Neural progenitor cell (in vitro differentiated cells): ENCODE data around the gene KPNA5. TPM values are rescaled to one million over a fixed set of nuclear protein-coding genes. Genes with fewer than 3 reads are reported as not detected.

Experiments used
- DNase-seq: peaks from one replicate; pipeline ENCODE4 v3.0.0-alpha.2; 2016; ENCODE audit warnings: low spot score
- H2AFZ ChIP-seq: fragments of 200-600 bp; sonication (generic); replicated peaks from 2 replicates; pipeline ENCODE4 v1.6.1; 2016; ENCODE audit warnings: antibody characterized with exemption
- H3F3A ChIP-seq: fragments of 200-600 bp; sonication (generic); 2 replicates; pipeline ENCODE4 v1.6.1; 2016; ENCODE audit warnings: antibody characterized with exemption, low read depth
- H3K27ac ChIP-seq: fragments of 200-600 bp; sonication (generic); 2 replicates; pipeline ENCODE4 v1.5.1; 2016; ENCODE audit warnings: mild to moderate bottlenecking
- H3K27me3 ChIP-seq: fragments of 200-600 bp; sonication (generic); 2 replicates; pipeline ENCODE4 v1.6.1; 2016; ENCODE audit warnings: mild to moderate bottlenecking, moderate library complexity
- H3K36me3 ChIP-seq: fragments of 200-600 bp; sonication (generic); 2 replicates; pipeline ENCODE4 v1.5.1; 2016
- H3K4me1 ChIP-seq: fragments of 200-600 bp; sonication (generic); 2 replicates; pipeline ENCODE4 v1.6.1; 2016; ENCODE audit warnings: mixed run types
- H3K4me2 ChIP-seq: fragments of 200-600 bp; sonication (generic); 2 replicates; pipeline ENCODE4 v1.6.1; 2016
- H3K4me3 ChIP-seq: fragments of 200-600 bp; sonication (generic); 2 replicates; pipeline ENCODE4 v1.5.1; 2016
- H3K79me2 ChIP-seq: fragments of 200-600 bp; sonication (generic); 2 replicates; pipeline ENCODE4 v1.6.1; 2016; ENCODE audit warnings: low read depth
- H3K9ac ChIP-seq: fragments of 200-600 bp; sonication (generic); 2 replicates; pipeline ENCODE4 v1.6.1; 2016
- H3K9me3 ChIP-seq: fragments of 200-600 bp; sonication (generic); 2 replicates; pipeline ENCODE4 v1.5.1; 2016; ENCODE audit warnings: low read depth
- H4K20me1 ChIP-seq: fragments of 200-600 bp; sonication (generic); 2 replicates; pipeline ENCODE4 v1.6.1; 2016; ENCODE audit warnings: low read depth
- H3K27ac Mint-ChIP-seq: 3 replicates; pipeline ENCODE4 v1.8.0; 2021; ENCODE audit warnings: mixed read lengths
- H3K27me3 Mint-ChIP-seq: 2 replicates; pipeline ENCODE4 v1.8.0; 2022; ENCODE audit warnings: low read depth, mild to moderate bottlenecking, inconsistent platforms, moderate library complexity, mixed read lengths; ENCODE audit not compliant: insufficient read depth
- H3K36me3 Mint-ChIP-seq: 3 replicates; pipeline ENCODE4 v1.8.0; 2021; ENCODE audit warnings: mixed read lengths
- H3K4me1 Mint-ChIP-seq: 3 replicates; pipeline ENCODE4 v1.8.0; 2021; ENCODE audit warnings: mixed read lengths
- H3K4me3 Mint-ChIP-seq: 3 replicates; pipeline ENCODE4 v1.8.0; 2021; ENCODE audit warnings: mild to moderate bottlenecking, moderate library complexity, mixed read lengths
- H3K9me3 Mint-ChIP-seq: 3 replicates; pipeline ENCODE4 v1.8.0; 2020; ENCODE audit warnings: mixed read lengths
- CTCF ChIP-seq: fragments of 200-600 bp; sonication (generic); IDR thresholded peaks from 2 replicates; pipeline ENCODE4 v1.5.1; 2017; ENCODE audit warnings: antibody characterized with exemption, mild to moderate bottlenecking
- EZH2 ChIP-seq: fragments of 200-600 bp; sonication (generic); IDR thresholded peaks from 2 replicates; pipeline ENCODE4 v1.6.1; 2017; ENCODE audit warnings: antibody characterized with exemption, mild to moderate bottlenecking, moderate library complexity
- EZH2phosphoT487 ChIP-seq: fragments of 200-600 bp; sonication (generic); IDR thresholded peaks from 2 replicates; pipeline ENCODE4 v1.6.1; 2017; ENCODE audit warnings: antibody characterized with exemption
- total RNA-seq: library from RNA; depleted of rRNA; stranded (reverse); fragments of >200 nt; gene quantifications from 2 replicates; pipeline ENCODE4 v1.2.3, GENCODE V29; 2015; ENCODE audit warnings: low replicate concordance

The KPNA5 gene
- total RNA-seq, 1 donor from 2014 or later: 39.9 TPM

- H3K27me3 ChIP-seq: no peaks in the 10 kb centered on the region
- H3K4me3 Mint-ChIP-seq: no peak overlapping the region
- no peak overlapping the region for H3K4me3 ChIP-seq
- H3K27ac Mint-ChIP-seq: no peak overlapping the region
- H3K36me3 ChIP-seq: no peaks in the 10 kb centered on the region
- H3F3A ChIP-seq: no peaks in the 10 kb centered on the region
- no peak overlapping the region for H3K4me2 ChIP-seq
- H3K79me2 ChIP-seq: no peaks in the 10 kb centered on the region
- TF ChIP-seq EZH2 (no peak), EZH2phosphoT487 (no peak), CTCF (no peak)
- DNase-seq: no peak
- H3K27ac ChIP-seq: no peak overlapping the region
- no peaks in the 10 kb centered on the region for H3K9me3 ChIP-seq
- H3K4me1 Mint-ChIP-seq: no peaks in the 10 kb centered on the region
- H2AFZ ChIP-seq: no peak overlapping the region
- H3K27me3 Mint-ChIP-seq: peaks cover 2% of the 10 kb centered on the region
- H3K36me3 Mint-ChIP-seq: no peaks in the 10 kb centered on the region
- no peak overlapping the region for H3K9ac ChIP-seq
- no peaks in the 10 kb centered on the region for H3K4me1 ChIP-seq
- H4K20me1 ChIP-seq: no peaks in the 10 kb centered on the region
- no peaks in the 10 kb centered on the region for H3K9me3 Mint-ChIP-seq
These were observed 92.9 kb downstream of the KPNA5 start for GRCh38 chr6:116773886-116774285.

- Histone ChIP-seq H3F3A (no peaks in the 10 kb centered on the region), H2AFZ (peak overlapping the region; percentile 23), H3K4me3 (no peak overlapping the region), H3K79me2 (no peaks in the 10 kb centered on the region), H3K27ac (no peak overlapping the region), H3K4me1 (no peaks in the 10 kb centered on the region), H4K20me1 (no peaks in the 10 kb centered on the region), H3K4me2 (no peak overlapping the region), H3K36me3 (no peaks in the 10 kb centered on the region), H3K9me3 (no peaks in the 10 kb centered on the region), H3K9ac (no peak overlapping the region), H3K27me3 (no peaks in the 10 kb centered on the region)
- TF ChIP-seq CTCF (peak; percentile 74), EZH2phosphoT487 (no peak)
- no peak overlapping the region for H3K4me3 Mint-ChIP-seq
- no peaks in the 10 kb centered on the region for H3K36me3 Mint-ChIP-seq
- H3K27me3 Mint-ChIP-seq: peaks cover 2% of the 10 kb centered on the region
- no peak overlapping the region for H3K27ac Mint-ChIP-seq
- no peaks in the 10 kb centered on the region for H3K9me3 Mint-ChIP-seq
- H3K4me1 Mint-ChIP-seq: no peaks in the 10 kb centered on the region
- peak; percentile 72 for DNase-seq
These were observed 98.7 kb downstream of the KPNA5 start for GRCh38 chr6:116779573-116780164.

- H3K4me3 ChIP-seq: no peak overlapping the region
- no peak overlapping the region for H3K4me2 ChIP-seq
- H3K9me3 ChIP-seq: no peaks in the 10 kb centered on the region
- no peak overlapping the region for H3K27ac Mint-ChIP-seq
- H3K36me3 ChIP-seq: no peaks in the 10 kb centered on the region
- H3K4me1 ChIP-seq: no peaks in the 10 kb centered on the region
- no peaks in the 10 kb centered on the region for H4K20me1 ChIP-seq
- no peak overlapping the region for H3K27ac ChIP-seq
- no peaks in the 10 kb centered on the region for H3K79me2 ChIP-seq
- no peak for DNase-seq
- no peaks in the 10 kb centered on the region for H3K27me3 ChIP-seq
- no peak overlapping the region for H2AFZ ChIP-seq
- H3K36me3 Mint-ChIP-seq: no peaks in the 10 kb centered on the region
- no peaks in the 10 kb centered on the region for H3K4me1 Mint-ChIP-seq
- H3K27me3 Mint-ChIP-seq: no peaks in the 10 kb centered on the region
- no peaks in the 10 kb centered on the region for H3F3A ChIP-seq
- no peaks in the 10 kb centered on the region for H3K9me3 Mint-ChIP-seq
- H3K4me3 Mint-ChIP-seq: no peak overlapping the region
- H3K9ac ChIP-seq: no peak overlapping the region
- TF ChIP-seq EZH2: no peak
- no peak for TF ChIP-seq CTCF
- TF ChIP-seq EZH2phosphoT487: no peak
These were observed 102.8 kb downstream of the KPNA5 start for GRCh38 chr6:116783852-116784251.

Other genes with a start within 250 kb of the KPNA5 start
- gene CALHM6, start 219.8 kb upstream of the KPNA5 start, total RNA-seq: 1.3 TPM in 1 of 2 replicates, not detected in the other
- gene CALHM5, start 169.6 kb upstream of the KPNA5 start, total RNA-seq: 0.07 and 0.09 TPM in 2 replicates
- not detected in 2 replicates for gene TRAPPC3L, start 135.5 kb upstream of the KPNA5 start, total RNA-seq
- not detected in 2 replicates for gene CALHM4, start 127.5 kb upstream of the KPNA5 start, total RNA-seq
- gene RWDD1, start 109.7 kb upstream of the KPNA5 start, total RNA-seq: 28.0 and 43.2 TPM in 2 replicates
- gene RSPH4A, start 64.7 kb upstream of the KPNA5 start, total RNA-seq: 0.59 and 0.69 TPM in 2 replicates
- gene ZUP1, start 12.4 kb upstream of the KPNA5 start, total RNA-seq: 25.3 and 42.1 TPM in 2 replicates
- gene FAM162B, start 84.5 kb downstream of the KPNA5 start, total RNA-seq: 0.28 TPM in 1 of 2 replicates, not detected in the other
- 0.06 TPM in 1 of 2 replicates, not detected in the other for gene GPRC6A, start 147.9 kb downstream of the KPNA5 start, total RNA-seq
- not detected in 2 replicates for gene RFX6, start 196.0 kb downstream of the KPNA5 start, total RNA-seq